Right lobe of liver (tissue), 4 donors: ENCODE data around the gene XPA.

ENCODE experiments used
- CTCF ChIP-seq, 4 donors: fragments of 200-600 bp in 3 of 4; fragments of 450-650 bp in 1 of 4; IDR thresholded peaks; one replicate each; pipeline versions ENCODE4 v1.5.1 to v1.8.0; 2016 to 2022; ENCODE audit warnings: antibody characterized with exemption in 4 of 4, mild to moderate bottlenecking in 2 of 4
- POLR2A ChIP-seq: fragments of 450-650 bp; IDR thresholded peaks from one replicate; pipeline ENCODE4 v1.6.1; 2017; ENCODE audit warnings: antibody characterized with exemption, mild to moderate bottlenecking
- donor health status: DM: no; HTN: no; CAD: no.
- donor health status: DM: no; HTN: no; CAD: no.
- donor health status: DM: no; HTN: yes; CAD: no.

- TF ChIP-seq CTCF (IDR thresholded peaks at IDR 0.05): no peak
- no peak for TF ChIP-seq POLR2A
These were observed 45.5 kb downstream of the XPA start for GRCh38 chr9:97651646-97652045.
